G401 (cell line): Measurements from ENCODE around the gene OSGEP. TPM values are rescaled to one million over a fixed set of nuclear protein-coding genes. Genes with fewer than 3 reads are reported as not detected.

Experiments
- DNase-seq: peaks from one replicate; pipeline ENCODE4 v3.0.0-alpha.2; 2015; ENCODE audit warnings: low spot score
- in situ Hi-C: cut with HindIII; loops from 2 replicates; pipeline ENCODE4 v1.10.0; 2016; ENCODE audit warnings: low sequenced_read_pairs, mixed read lengths
- total RNA-seq: library from RNA; depleted of rRNA; stranded (reverse); fragments of >200 nt; shearing (Covaris generic); gene quantifications from 2 replicates; pipeline ENCODE4 v1.2.3, GENCODE V29; 2014; rRNA removed

OSGEP gene
- 46.3 and 60.7 TPM in 2 replicates for total RNA-seq

GRCh38 chr14:20454516-20455354 lies at the start of gene OSGEP, which contains the start of gene APEX1:
Gene OSGEP, minus strand, starts transcription at chr14:20454812. Its CDS starts 129 bp downstream, at chr14:20454683.
Gene APEX1, plus strand, starts transcription at chr14:20455226. Its CDS starts 420 bp downstream, at chr14:20455646.
- peak; percentile 99 for DNase-seq

GRCh38 chr14:20503898-20504297 lies 49.3 kb upstream of the OSGEP start:
- in situ Hi-C loops: no loop called here
- no peak for DNase-seq

More at GRCh38 chr14:20454516-20455354, at the start of gene OSGEP, which contains the start of gene APEX1:
- in situ Hi-C loops: no loop called here

- in situ Hi-C loops: no loop called here
- no peak for DNase-seq
Observed at GRCh38 chr14:20501346-20501745, 46.7 kb upstream of the OSGEP start.

GRCh38 chr14:20499881-20500280 lies 45.3 kb upstream of the OSGEP start:
- no peak for DNase-seq
- in situ Hi-C loops: no loop called here

- no peak for DNase-seq
- in situ Hi-C loops: no loop called here
Observed at GRCh38 chr14:20499108-20499507, 44.5 kb upstream of the OSGEP start.

GRCh38 chr14:20498622-20499021 lies 44.0 kb upstream of the OSGEP start:
- in situ Hi-C loops: no loop called here
- DNase-seq: no peak

GRCh38 chr14:20494935-20495766 lies 40.5 kb upstream of the OSGEP start:
- in situ Hi-C loops: no loop called here
- DNase-seq: no peak

GRCh38 chr14:20493634-20494033 lies 39.0 kb upstream of the OSGEP start:
- DNase-seq: peak; percentile 3
- in situ Hi-C loops: no loop called here

GRCh38 chr14:20492486-20492885 lies 37.9 kb upstream of the OSGEP start:
- in situ Hi-C loops: no loop called here
- no peak for DNase-seq

- no peak for DNase-seq
- in situ Hi-C loops: no loop called here
Observed at GRCh38 chr14:20490563-20490962, 36.0 kb upstream of the OSGEP start.

GRCh38 chr14:20489093-20489994 lies 34.7 kb upstream of the OSGEP start:
- in situ Hi-C loops: no loop called here
- DNase-seq: no peak

- in situ Hi-C loops: no loop called here
- DNase-seq: no peak
Observed at GRCh38 chr14:20487396-20487725, 32.7 kb upstream of the OSGEP start.

- DNase-seq: no peak
- in situ Hi-C loops: no loop called here
Observed at GRCh38 chr14:20486684-20487395, 32.2 kb upstream of the OSGEP start.

GRCh38 chr14:20485900-20486299 lies 31.3 kb upstream of the OSGEP start:
- no peak for DNase-seq
- in situ Hi-C loops: no loop called here

- in situ Hi-C loops: no loop called here
- DNase-seq: no peak
Observed at GRCh38 chr14:20482382-20482781, 27.8 kb upstream of the OSGEP start.

- in situ Hi-C loops: no loop called here
- DNase-seq: no peak
Observed at GRCh38 chr14:20478894-20479293, 24.3 kb upstream of the OSGEP start.

- in situ Hi-C loops: no loop called here
- no peak for DNase-seq
Observed at GRCh38 chr14:20477211-20477876, 22.7 kb upstream of the OSGEP start.

- no peak for DNase-seq
- in situ Hi-C loops: no loop called here
Observed at GRCh38 chr14:20476776-20477175, 22.2 kb upstream of the OSGEP start.
